HG03442 (cell line): ENCODE measurements around the gene PPP2R5D.
"Not testable (repeated sequence)": the region's sequence is repeated elsewhere in the genome, so short reads cannot be mapped to it uniquely, and the experiment has no call there.

Source experiments
- ATAC-seq: cut with Tn5 transposase; IDR thresholded peaks from one replicate; pipeline ENCODE4 v1.9.1; 2021; ENCODE audit warnings: mild to moderate bottlenecking, moderate library complexity; ENCODE audit not compliant: unreplicated experiment

PPP2R5D gene

DNA sequence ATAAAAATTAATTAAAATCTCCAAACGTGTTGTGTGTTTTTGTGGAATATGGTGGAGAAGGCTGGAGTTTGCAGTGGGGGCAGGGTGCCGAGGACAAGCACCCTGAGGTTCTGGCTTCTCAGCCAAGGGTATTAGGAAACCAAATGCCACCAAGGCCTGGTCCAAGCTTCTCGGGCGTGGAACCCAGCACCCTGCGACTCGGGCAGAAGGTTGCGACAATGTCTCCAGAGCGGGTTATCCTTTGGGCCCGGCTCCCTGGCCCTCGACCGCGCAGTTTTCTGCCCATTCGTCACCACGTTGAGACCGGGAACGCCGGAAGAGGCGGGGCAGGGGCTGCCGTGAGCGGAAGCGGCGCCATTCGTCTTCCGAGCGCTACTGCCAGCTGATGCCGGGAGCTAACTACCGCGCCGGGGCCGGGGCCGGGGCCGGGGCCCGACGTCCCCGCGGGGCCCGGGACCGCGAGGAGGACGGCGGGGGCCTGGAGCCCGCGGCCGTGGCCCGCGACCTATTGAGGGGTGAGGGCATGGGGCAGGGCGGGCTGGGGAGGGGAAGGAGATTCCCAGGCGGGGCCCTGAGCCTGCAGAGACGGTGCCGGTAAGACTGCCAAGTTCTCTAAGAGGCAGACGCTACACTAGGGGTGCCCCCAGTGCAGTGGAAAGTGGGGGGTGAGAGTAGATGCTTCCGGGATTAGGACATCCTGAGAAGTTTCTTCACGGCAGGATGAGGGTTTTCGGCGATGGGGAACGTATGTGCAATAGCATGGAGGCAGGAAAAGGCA lies 37.1 kb downstream of the PPP2R5D start, which contains the start of gene RRP36:
Gene RRP36, plus strand, starts transcription at position 354 of the 778 bp plus-strand sequence. Its CDS starts 32 bp downstream, at position 386.
- ATAC-seq, result peak; percentile 66

DNA sequence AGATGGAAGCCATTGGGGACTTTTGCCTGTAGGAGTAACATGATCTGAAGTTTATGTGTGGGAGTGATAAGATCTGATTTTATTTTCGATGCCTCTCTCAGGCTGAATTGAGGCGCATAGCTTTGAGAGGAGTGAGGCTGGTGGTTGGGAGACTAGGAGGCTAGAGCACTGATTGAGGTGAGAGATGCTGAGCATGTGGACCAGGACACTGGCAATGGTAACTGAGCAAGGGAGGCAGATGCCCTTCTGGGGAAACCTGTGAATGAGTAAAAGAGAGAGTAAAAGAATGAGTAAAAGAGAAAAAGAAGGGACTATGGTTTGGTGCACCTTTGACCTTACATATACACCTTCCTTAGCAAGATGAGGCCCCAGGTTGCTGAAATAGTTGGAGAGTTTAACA lies 40.1 kb downstream of the PPP2R5D start:
- ATAC-seq, result no peak

DNA sequence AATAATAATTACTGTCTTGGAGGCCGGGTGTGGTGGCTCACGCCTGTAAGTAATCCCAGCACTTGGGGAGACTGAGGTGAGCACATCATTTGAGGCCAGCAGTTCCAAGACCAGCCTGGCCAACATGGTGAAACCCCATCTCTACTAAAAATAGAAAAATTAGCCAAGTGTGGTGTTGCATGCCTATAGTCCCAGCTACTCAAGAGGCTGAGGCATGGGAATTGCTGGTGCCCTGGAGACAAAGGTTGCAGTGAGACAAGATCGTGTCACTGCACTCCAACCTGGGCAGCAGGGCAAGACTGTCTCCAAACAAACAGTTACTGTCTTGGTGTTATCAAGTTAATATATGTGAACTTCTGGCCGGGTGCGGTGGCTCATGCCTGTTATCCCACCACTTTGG lies 42.0 kb downstream of the PPP2R5D start:
- ATAC-seq, result no peak

DNA sequence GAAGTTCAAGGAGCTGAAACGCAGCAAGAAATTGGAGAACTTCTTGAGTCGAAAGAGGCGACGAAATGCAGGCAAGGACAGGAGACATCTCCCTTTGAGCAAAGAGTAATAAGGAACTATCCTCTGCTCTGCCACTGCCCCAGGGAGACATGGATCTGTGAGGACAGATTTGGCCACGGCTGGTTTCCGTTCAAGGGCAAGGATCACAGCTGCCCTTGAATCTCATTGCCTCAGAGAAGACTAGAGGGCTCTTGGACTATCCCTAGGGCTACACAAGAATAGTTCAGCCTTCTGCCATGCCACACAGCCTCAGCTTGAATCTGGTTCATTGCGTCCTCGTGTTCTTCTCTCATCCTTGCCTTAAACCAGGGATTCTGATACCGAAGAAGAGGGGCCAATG lies 44.8 kb downstream of the PPP2R5D start:
- ATAC-seq, result no peak

DNA sequence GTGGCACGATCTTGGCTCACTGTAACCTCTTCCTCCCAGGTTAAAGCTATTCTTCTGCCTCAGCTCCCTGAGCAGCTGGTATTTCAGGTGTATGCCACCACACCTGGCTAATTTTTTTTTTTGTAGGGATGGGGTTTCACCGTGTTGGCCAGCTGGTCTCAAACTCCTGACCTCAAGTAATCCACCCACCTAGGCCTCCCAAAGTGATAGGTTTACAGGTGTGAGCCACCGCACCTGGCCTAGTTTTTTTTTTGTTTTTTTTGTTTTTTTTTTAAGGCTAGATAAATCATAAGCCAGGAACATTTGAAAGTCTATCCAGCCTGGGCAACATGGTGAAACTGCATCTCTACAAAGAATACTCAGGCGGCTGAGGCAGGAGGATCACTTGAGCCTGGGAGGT lies 48.0 kb downstream of the PPP2R5D start:
- no peak for ATAC-seq

DNA sequence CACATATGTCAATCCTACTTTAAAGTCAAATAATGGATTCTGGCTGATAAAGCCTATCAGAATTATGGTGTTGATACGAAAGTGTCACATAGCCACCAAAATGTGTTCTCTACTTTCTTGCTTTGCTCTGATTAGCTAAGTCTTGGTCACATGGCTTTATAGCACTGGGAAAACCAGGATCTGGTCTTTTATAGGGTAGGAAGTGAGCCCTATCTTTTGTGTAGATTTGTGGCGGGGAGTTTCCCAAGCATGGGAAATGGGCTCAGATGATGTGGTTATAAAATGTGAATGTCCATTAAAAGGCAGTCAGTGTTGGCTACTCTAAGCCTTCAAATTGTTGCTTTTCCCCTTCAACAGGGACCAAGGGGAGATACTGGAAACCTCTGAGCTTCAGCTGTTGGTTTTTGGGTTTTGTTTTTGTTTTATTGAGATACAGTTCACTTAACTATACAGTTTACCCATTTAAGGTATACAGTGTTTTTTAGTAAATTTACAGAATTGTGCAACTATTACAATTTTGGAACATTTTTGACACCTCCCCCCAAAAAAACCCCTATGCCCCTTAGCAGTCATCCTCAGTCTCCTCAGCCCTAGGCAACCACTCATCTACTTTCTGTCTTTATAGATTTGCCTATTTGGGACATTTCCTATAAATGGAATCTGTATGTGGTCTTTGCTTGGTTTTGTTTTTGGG lies 49.3 kb downstream of the PPP2R5D start:
- no peak for ATAC-seq

DNA sequence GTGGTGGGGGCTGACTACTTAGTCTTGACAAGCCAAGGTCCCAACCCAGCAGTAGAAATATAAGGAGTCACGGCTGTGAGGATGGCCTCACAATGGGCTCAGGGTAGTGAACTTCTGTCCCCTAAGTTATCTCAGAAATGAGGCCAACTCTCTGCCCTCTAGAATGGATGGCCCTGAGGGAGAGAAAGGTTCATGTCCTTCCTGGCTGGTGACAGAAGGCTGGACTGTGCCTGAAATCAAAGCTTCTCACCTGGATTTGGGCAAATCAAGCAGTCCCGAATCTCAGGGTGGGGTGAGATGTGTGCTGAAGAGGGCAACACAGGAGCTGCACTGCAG lies 49.8 kb downstream of the PPP2R5D start:
- ATAC-seq, result no peak

DNA sequence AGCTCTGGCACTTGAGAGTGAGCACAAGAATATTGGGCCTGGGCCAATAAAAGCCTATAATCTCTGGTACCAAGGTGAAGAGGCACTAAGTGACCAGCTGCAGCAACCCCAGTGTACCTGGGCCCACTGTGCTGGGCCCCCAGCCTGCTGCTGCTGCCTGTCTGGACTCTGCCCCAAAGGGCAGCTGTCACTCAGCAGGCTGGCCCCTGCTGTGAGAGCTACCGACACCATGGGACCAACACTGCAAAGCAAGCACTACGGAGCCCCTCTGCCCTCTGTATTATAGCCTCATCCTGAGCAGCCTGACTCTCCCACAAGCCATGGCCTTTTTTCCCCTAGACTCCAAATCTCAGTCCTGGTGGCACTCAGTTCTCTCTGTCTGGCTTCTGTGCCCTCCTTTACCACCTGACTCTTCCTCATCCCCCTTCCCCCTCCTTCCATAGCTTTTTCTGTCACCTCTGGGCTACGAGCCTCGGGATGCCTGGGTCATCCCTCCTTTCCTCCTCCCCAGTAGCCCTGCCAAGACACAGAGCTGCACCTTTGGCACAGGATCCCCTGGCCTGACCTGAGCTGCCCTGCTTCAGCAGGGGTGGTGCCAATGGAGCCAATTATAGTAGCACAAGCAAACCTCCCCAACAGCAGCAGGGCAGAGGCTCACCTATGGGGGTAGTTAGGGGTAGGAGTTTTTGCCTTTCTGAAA lies 51.3 kb downstream of the PPP2R5D start:
- ATAC-seq, result no peak

DNA sequence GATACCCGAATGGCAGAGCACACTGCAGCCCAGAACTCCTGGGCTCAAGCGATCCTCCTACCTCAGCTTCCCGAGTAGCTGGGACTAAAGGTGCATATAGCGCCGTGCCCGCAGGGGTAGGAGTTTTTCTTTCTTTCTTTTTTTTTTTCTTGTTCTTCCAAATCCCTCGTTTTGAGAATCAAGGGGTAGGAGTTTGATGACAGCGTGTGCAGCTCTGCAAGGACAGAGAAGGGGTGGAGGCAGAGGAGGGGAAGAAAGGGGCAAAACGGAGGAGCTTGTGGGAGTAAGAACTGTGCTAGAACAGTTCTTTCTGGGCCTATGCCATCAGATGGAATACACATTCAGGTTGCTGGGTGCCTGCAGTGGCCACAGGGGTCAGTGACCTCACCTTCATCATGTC lies 52.3 kb downstream of the PPP2R5D start:
- ATAC-seq, result no peak

DNA sequence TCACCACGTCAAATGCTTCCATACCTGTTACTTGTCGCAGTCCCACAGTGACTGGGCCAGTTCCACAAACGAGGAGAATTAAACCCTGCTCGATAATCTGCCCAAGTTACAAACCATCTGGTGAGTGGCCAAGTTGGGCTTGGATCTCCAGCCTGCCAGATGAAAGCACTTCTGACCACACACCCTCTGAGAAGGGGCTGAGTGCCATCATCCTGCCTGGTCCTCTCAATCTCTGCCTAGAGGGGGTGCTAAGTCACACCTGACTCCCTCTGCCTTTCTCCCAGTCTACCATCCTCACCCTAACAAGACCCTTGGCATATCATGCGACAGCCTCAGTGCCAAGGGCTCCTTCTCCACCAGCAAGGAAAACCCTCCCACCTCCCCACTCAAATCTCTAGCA lies 52.8 kb downstream of the PPP2R5D start:
- no peak for ATAC-seq

DNA sequence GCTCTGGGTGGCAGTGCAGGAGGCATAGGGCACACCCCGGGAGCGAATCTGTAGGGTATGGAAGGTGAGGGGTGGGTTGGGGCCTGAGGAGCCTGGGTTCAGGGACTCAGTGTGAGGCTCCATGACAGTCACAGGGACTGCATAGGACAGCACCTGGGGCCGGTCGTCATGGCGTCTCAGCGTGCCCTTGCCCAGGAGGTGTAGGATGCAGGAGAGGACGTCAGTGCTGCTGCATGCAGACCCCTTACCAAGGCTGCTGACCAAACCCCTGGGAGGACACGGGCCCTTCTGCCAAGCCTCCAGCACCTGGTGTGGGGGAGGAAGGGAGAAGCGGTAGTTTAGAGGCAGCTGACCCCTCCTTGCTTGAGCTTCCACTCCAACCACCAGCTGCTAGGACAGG lies 53.3 kb downstream of the PPP2R5D start:
- ATAC-seq, result no peak

DNA sequence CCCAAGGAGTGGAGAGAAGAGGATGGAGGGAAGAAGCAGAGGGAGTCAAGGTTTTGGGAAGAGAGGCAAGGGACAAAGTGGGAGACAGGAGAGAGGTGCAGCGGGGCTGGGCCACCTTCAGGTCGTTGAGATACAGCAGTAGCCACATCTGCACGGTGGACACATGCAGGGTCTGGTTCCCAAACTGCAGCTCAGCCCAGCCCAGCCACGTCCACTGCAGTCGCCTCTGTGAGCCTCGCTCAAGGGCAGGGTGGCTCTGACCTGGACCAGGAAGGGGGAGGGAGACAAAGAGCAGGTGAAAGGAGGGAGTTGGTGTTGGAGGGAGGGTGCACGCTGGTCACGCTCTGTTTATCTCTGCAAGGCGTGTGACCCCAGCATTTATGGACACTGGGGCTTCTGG lies 54.4 kb downstream of the PPP2R5D start:
- ATAC-seq, result no peak

DNA sequence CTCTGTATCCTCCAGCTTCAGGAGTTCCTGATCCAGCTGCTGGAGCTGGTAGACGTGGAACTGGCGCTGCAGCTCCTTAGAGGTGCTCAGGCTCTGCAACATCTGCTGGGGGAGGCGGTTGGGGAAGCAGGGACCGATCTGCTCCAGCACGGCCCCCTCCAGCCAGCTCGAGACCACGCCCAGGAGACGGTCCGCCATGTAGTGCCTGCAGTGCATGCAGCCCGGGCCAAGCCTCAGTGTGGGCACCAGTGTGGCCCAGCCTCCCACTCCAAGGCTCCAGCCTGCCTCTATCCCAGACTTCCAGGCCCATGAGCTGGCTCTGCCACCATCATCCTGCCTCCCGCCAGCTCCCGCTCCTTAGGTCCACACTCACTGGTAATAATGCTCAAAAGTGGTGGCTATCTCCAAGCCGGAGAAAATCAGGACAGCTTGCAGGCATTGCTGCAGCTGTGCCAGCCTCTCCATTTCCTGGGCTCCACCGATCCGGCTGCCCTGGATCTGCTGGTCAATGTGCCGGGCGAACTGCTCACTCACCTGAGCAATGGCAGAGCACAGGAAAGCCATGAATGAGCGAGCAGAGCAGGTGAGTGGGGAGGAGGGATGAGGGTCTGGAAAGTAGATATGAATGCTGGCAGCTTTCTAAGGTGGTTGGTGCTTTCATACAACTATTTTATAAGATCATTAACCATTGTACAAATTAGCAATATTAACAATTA lies 56.3 kb downstream of the PPP2R5D start:
- no peak for ATAC-seq

DNA sequence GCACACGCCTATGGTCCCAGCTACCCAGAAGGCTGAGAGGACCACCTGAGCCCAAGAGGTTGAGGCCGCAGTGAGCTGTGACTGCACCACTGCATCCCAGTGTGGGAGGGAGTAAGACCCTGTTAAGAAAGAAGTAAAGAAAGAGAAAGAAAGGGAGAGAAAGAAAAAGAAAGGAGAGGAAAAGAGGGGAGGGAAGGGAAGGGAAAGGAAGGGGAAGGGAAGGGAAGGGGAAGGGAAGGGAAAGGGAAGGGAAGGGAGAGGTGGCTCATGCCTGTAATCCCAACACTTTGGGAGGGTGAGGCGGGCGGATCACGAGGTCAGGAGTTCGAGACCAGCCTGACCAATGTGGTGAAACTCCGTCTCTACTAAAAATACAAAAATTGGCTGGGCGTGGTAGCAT lies 57.1 kb downstream of the PPP2R5D start:
- ATAC-seq, result not testable (repeated sequence)

DNA sequence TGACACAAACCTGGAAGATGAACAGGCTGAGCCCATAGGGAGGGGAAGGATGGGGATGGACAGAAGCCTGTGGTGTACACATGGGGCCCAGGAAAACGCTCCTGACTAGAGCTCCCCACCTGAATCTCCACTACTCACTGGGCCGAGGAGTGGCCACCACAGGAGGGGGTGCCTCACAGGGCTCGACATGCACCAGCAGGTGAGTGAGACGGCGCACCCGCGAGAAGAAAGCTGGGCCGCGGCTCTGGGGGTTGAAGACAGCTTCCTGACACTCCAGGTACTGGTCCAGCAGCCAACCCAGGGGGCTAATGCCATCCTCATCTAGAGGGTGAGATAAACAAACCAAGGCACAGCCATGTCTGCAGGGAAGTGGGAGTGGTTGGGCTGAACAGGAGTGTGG lies 58.9 kb downstream of the PPP2R5D start:
- ATAC-seq, result no peak

DNA sequence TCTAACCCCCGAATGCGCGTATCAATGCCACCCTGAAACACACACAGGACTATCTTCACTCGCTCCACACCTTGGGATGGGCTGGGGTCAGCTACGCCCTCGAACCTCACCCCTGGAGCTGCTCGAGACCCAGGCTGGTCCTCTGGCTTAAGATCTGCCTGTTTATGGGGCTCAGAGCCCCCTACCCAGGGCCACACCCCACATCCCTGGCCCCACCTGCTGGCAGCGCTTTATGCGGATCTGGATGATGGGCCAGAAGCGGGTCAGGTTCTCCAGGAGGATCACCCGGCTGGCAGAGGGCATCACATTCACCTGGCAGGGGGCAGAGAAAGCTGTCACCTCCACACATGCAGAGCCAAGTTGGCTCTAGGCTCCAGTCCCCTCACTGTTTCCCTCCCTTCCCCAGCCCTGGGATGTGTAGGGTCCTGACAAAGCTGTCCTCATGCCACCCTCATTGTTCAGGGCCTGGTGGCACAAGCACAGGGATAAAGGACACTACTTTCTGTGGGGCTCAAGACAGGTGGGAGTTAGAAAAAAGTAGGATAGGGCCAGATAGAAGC lies 61.1 kb downstream of the PPP2R5D start:
- ATAC-seq, result no peak

DNA sequence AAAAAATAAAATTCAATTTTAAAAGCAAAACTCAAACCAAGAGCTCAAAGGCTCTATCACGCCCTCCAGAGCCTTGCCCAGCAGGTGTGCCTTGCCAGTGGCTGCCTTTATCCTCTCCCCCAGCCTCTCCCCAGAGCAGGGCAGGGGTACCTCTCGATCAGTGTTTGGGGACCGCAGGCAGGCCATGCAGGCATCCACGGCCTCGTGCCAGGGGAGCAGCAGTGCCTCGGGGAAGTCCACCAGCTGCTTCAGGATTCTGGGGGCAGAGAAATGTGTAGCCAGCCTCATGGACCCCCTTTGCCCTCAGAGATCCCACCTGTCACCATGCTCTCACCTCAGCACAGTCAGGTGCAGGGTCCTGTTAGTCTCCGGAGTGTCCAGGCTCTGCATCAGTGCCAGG lies 63.6 kb downstream of the PPP2R5D start:
- ATAC-seq, result no peak

DNA sequence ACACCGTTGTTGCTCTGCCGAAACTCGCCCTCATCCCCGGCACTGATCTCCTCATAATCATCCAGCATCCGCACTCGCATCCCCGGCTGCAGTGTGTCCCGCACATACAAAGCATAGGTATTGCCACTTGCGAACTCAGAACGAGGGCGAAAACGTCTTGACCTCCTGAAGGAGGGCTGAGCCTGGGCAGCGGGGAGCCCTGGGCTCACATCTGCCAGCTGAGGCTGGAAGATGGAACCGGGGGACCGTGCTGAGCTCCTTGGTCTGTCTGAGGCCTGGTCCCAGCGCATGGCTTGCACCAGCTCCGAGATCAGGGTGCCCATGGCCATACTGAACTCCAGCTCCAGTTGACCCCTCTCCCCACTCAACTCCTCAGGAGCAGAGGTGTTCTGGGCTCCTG lies 66.6 kb downstream of the PPP2R5D start:
- no peak for ATAC-seq

DNA sequence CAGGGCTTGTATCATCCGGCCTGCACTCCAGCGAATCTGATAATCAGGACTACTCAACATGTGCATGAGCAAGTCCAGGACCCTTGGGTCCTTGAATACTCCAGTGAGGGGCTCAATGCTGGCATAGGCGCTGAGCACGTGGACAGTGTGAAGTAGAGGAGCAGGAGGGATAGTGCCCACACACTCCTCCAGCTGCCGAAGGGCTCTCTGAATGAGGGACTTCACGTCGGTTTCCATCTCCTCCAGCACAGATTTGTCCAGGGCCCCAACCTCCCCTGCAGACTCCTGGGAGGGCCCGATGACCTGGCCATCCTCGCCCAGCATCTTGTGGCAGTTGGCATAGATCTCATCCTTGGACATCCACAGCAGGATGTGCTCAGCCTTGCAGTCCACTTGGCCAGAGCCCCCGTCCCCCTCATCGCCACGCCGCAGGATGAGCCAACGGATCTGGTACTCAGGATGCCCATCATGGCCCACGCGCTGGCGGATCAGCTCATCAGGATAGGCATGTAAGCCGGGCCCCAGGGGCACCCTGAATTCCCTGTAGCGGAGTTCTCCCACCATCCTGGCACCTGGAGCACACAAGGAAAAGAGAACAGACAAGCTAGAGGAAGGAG lies 68.0 kb downstream of the PPP2R5D start:
- ATAC-seq, result no peak

DNA sequence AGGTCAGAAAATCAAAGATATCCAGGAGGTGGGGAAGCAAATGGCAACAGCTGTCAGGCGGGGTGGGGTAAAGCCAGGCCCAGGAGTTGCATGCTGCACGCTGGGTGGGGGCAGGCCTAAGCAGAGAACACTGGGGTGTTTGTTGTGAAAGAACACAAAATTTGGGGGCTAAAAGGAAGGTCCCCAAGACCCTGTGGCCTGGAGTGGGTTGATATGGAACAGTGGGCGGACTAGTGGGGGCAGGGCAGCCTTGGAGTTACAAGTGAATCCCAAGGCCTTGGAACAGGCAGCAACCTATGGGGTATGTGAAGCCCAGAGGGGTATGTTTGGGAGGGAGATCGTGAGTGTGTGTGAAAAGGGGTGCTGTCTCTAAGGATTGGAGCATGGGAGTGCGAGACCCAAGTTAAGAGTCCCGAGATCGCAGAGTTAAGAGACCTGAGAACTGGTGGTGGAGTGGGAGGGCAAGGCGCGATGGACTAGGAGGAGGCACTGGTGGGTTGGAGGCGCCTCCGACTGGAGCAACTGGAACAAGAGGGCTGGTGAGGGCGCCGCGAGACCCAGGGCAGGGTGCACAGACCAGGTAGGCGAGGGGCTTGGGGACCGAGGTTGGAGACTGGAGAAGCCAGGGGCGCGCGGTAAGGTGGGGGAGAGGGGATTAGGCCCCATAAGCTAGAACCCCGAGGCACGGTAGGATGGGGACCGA lies 68.6 kb downstream of the PPP2R5D start:
- peak; percentile 3 for ATAC-seq
